Esophagus squamous epithelium (tissue), 4 donors: ENCODE results near the gene ECSCR.

ENCODE experiments used
- CTCF ChIP-seq, 6 experiments: fragments of 450-650 bp in 4 of 6; fragments of 200-600 bp in 2 of 6; sonication (generic) in 2 of 6; IDR thresholded peaks; one replicate each; pipeline ENCODE4 v1.5.1; 2016 to 2019; ENCODE audit warnings: antibody characterized with exemption in 6 of 6, mild to moderate bottlenecking in 4 of 6, moderate library complexity in 4 of 6
- POLR2A ChIP-seq, 4 donors: fragments of 450-650 bp; IDR thresholded peaks; one replicate each; pipeline ENCODE4 v1.6.1; 2017; ENCODE audit warnings: antibody characterized with exemption in 4 of 4, mild to moderate bottlenecking in 4 of 4, moderate library complexity in 3 of 4

GRCh38 chr5:139445325-139446170, 17.0 kb downstream of the ECSCR start:
- TF ChIP-seq CTCF (IDR thresholded peaks at IDR 0.05): no peak
- TF ChIP-seq POLR2A (IDR thresholded peaks at IDR 0.05): no peak
